GM12878 (cell line): ENCODE data around the gene EIF2D. TPM values are rescaled to one million over a fixed set of nuclear protein-coding genes. Genes with fewer than 3 reads are reported as not detected.
A peak's percentile ranks its signal among the peaks of the same experiment; 100 is the strongest.

Experiments used
- BCLAF1 ChIP-seq: fragments of 450-650 bp; IDR thresholded peaks from 2 replicates; pipeline ENCODE4 v1.6.1; 2017; ENCODE audit warnings: antibody characterized with exemption, mild to moderate bottlenecking, moderate library complexity
- BMI1 ChIP-seq: fragments of 450-650 bp; IDR thresholded peaks from 2 replicates; pipeline ENCODE4 v1.6.1; 2016; ENCODE audit warnings: mild to moderate bottlenecking, moderate library complexity, borderline replicate concordance
- CREM ChIP-seq: IDR thresholded peaks from 2 replicates; pipeline ENCODE4 v1.6.1; 2014; ENCODE audit warnings: antibody characterized with exemption, low read depth
- E4F1 ChIP-seq: fragments of 450-650 bp; IDR thresholded peaks from 2 replicates; pipeline ENCODE4 v1.6.1; 2018; ENCODE audit warnings: borderline replicate concordance, mild to moderate bottlenecking; ENCODE audit not compliant: partially characterized antibody
- ESRRA ChIP-seq: IDR thresholded peaks from 2 replicates; pipeline ENCODE4 v1.6.1; 2012; ENCODE audit warnings: mild to moderate bottlenecking, low read length, improper control_type of control experiment
- HDAC2 ChIP-seq: fragments of 200-600 bp; sonication (generic); IDR thresholded peaks from 2 replicates; pipeline ENCODE4 v1.6.1; 2017
- LARP7 ChIP-seq: fragments of 450-650 bp; IDR thresholded peaks from 2 replicates; pipeline ENCODE4 v1.6.1; 2017; ENCODE audit warnings: mild to moderate bottlenecking
- MEF2A ChIP-seq: IDR thresholded peaks from 2 replicates; pipeline ENCODE4 v1.6.1; 2011; ENCODE audit warnings: low read depth, mild to moderate bottlenecking, low read length, moderate library complexity; ENCODE audit not compliant: insufficient read depth
- NBN ChIP-seq: fragments of 450-650 bp; IDR thresholded peaks from 2 replicates; pipeline ENCODE4 v1.6.1; 2016
- NFIC ChIP-seq: IDR thresholded peaks from 2 replicates; pipeline ENCODE4 v1.6.1; 2012; ENCODE audit warnings: low read depth, mild to moderate bottlenecking, inconsistent platforms, low read length, moderate library complexity
- PRDM15 ChIP-seq: fragments of 450-650 bp; formaldehyde crosslinking; IDR thresholded peaks from 2 replicates; pipeline ENCODE4 v1.4.0; 2020; ENCODE audit warnings: mild to moderate bottlenecking, moderate library complexity
- SIN3A ChIP-seq: IDR thresholded peaks from 2 replicates; pipeline ENCODE4 v1.6.1; 2012; ENCODE audit warnings: low read depth, low read length, improper control_type of control experiment
- SIX5 ChIP-seq: IDR thresholded peaks from 2 replicates; pipeline ENCODE4 v1.6.1; 2011; ENCODE audit warnings: mild to moderate bottlenecking, low read depth, low read length, moderate library complexity; ENCODE audit not compliant: severe bottlenecking
- SRF ChIP-seq, 2 experiments: IDR thresholded peaks; 2 replicates each; pipeline ENCODE4 v1.6.1; 2011; ENCODE audit warnings: low read depth in 2 of 2, low read length in 2 of 2, mild to moderate bottlenecking in 1 of 2, moderate library complexity in 1 of 2
- STAT1 ChIP-seq: fragments of 450-650 bp; conservative IDR thresholded peaks from 2 replicates; pipeline ENCODE4 v1.6.1; 2014; ENCODE audit warnings: antibody characterized with exemption, mild to moderate bottlenecking
- TCF7 ChIP-seq: IDR thresholded peaks from 2 replicates; pipeline ENCODE4 v1.6.1; 2014; ENCODE audit warnings: antibody characterized with exemption, borderline replicate concordance
- ZNF217 ChIP-seq: fragments of 450-650 bp; IDR thresholded peaks from 2 replicates; pipeline ENCODE4 v1.6.1; 2017; ENCODE audit warnings: antibody characterized with exemption, mild to moderate bottlenecking
- ZNF592 ChIP-seq: fragments of 450-650 bp; IDR thresholded peaks from 2 replicates; pipeline ENCODE4 v1.6.1; 2017; ENCODE audit warnings: mild to moderate bottlenecking, moderate library complexity
- polyA plus RNA-seq, 11 experiments: library from polyadenylated mRNA; depleted of rRNA in 4 of 11; unstranded in 6 of 11; stranded (reverse) in 5 of 11; fragments of >200 nt; fragmentation: Nextera tagmentation in 4 of 11; fragmentation: Illumina TruSeq in 1 of 11; extraction: Ambion mirVana in 4 of 11; extraction: Trizol in 1 of 11; gene quantifications; 1 replicate in 1 of 11; 2 replicates in 10 of 11; pipeline versions ENCODE4 v1.2.1 to v1.2.3, GENCODE V29; 2011 to 2016; ENCODE audit warnings: inconsistent platforms in 2 of 11, missing spikeins in 2 of 11, low read depth in 1 of 11
- total RNA-seq, 4 experiments: library from RNA; depleted of rRNA in 3 of 4; stranded (reverse); fragments of >200 nt in 3 of 4; fragmentation: Illumina TruSeq in 1 of 4; extraction: Trizol in 1 of 4; gene quantifications; 2 replicates each; pipeline versions ENCODE4 v1.2.1 to v1.2.3, GENCODE V29; 2013 to 2021

EIF2D gene
- total and polyA plus RNA-seq, 10 of the 15 experiments (the other 5 are each of a cell fraction or from before 2014, with no cell fraction given), result 65.2 to 133 (median 79.0) TPM

- peak; percentile 96 for TF ChIP-seq CREM
- no peak for TF ChIP-seq TCF7
- TF ChIP-seq ESRRA, result no peak
- no peak for TF ChIP-seq SIX5
- no peak for TF ChIP-seq STAT1
- TF ChIP-seq E4F1, result no peak
- TF ChIP-seq NBN, result peak; percentile 90; the same call in 1 of the 2 replicates
- TF ChIP-seq BCLAF1, result no peak
- TF ChIP-seq BMI1, result no peak
- no peak for TF ChIP-seq SRF (IDR thresholded peaks at IDR 0.05; ENCODE audit: low read depth in 2 of 2, low read length in 2 of 2)
- no peak for TF ChIP-seq SIN3A
- TF ChIP-seq MEF2A, result no peak
- peak; percentile 68; the same call in 1 of the 2 replicates for TF ChIP-seq NFIC
- no peak for TF ChIP-seq ZNF217
- no peak for TF ChIP-seq PRDM15 (CRISPR knock-in tag)
- TF ChIP-seq LARP7, result 0 out of 2 replicates have a peak, but pooled peaks have one; percentile 55
- TF ChIP-seq ZNF592, result no peak
- TF ChIP-seq HDAC2, result no peak
Measured at GRCh38 chr1:206579747-206580437, 32.4 kb downstream of the EIF2D start (continued).
